ENCODE results near the gene FIGN.

FIGN gene

GRCh38 chr2:163572850-163573249, 163.0 kb downstream of the FIGN start:
- in situ Hi-C loops (cut with MboI; ENCODE audit: low sequenced_read_pairs) = no loop called here

GRCh38 chr2:163571423-163572102, 164.2 kb downstream of the FIGN start:
- in situ Hi-C loops (cut with MboI; ENCODE audit: low sequenced_read_pairs) = no loop called here

GRCh38 chr2:163570391-163570790, 165.4 kb downstream of the FIGN start:
- in situ Hi-C loops (cut with MboI; ENCODE audit: low sequenced_read_pairs) = no loop called here

GRCh38 chr2:163565192-163565591, 170.6 kb downstream of the FIGN start:
- in situ Hi-C loops (cut with MboI; ENCODE audit: low sequenced_read_pairs) = no loop called here

- in situ Hi-C loops (cut with MboI; ENCODE audit: low sequenced_read_pairs) = no loop called here
These were observed 171.6 kb downstream of the FIGN start for GRCh38 chr2:163564236-163564635.

GRCh38 chr2:163563336-163563735, 172.5 kb downstream of the FIGN start:
- in situ Hi-C loops (cut with MboI; ENCODE audit: low sequenced_read_pairs) = no loop called here

- in situ Hi-C loops (cut with MboI; ENCODE audit: low sequenced_read_pairs) = no loop called here
These were observed 177.4 kb downstream of the FIGN start for GRCh38 chr2:163558251-163559021.

- in situ Hi-C loops (cut with MboI; ENCODE audit: low sequenced_read_pairs) = no loop called here
These were observed 179.3 kb downstream of the FIGN start for GRCh38 chr2:163556511-163556910.

- in situ Hi-C loops (cut with MboI; ENCODE audit: low sequenced_read_pairs) = no loop called here
These were observed 180.9 kb downstream of the FIGN start for GRCh38 chr2:163554864-163555263.

GRCh38 chr2:163553601-163554000, 182.2 kb downstream of the FIGN start:
- in situ Hi-C loops (cut with MboI; ENCODE audit: low sequenced_read_pairs) = no loop called here

- in situ Hi-C loops (cut with MboI; ENCODE audit: low sequenced_read_pairs) = no loop called here
These were observed 183.1 kb downstream of the FIGN start for GRCh38 chr2:163552758-163553157.

GRCh38 chr2:163551616-163552373, 184.0 kb downstream of the FIGN start:
- in situ Hi-C loops (cut with MboI; ENCODE audit: low sequenced_read_pairs) = no loop called here

- in situ Hi-C loops (cut with MboI; ENCODE audit: low sequenced_read_pairs) = no loop called here
These were observed 186.8 kb downstream of the FIGN start for GRCh38 chr2:163548970-163549369.
